ENCODE measurements around the gene ADAMTS4. TPM values are rescaled to one million over a fixed set of nuclear protein-coding genes. Genes with fewer than 3 reads are reported as not detected.

ADAMTS4 gene
- total and polyA plus RNA-seq, 9 of the 15 experiments (the other 6 are each of a cell fraction or from before 2014, with no cell fraction given) = 0.07 to 3.7 (median 0.41) TPM

DNA sequence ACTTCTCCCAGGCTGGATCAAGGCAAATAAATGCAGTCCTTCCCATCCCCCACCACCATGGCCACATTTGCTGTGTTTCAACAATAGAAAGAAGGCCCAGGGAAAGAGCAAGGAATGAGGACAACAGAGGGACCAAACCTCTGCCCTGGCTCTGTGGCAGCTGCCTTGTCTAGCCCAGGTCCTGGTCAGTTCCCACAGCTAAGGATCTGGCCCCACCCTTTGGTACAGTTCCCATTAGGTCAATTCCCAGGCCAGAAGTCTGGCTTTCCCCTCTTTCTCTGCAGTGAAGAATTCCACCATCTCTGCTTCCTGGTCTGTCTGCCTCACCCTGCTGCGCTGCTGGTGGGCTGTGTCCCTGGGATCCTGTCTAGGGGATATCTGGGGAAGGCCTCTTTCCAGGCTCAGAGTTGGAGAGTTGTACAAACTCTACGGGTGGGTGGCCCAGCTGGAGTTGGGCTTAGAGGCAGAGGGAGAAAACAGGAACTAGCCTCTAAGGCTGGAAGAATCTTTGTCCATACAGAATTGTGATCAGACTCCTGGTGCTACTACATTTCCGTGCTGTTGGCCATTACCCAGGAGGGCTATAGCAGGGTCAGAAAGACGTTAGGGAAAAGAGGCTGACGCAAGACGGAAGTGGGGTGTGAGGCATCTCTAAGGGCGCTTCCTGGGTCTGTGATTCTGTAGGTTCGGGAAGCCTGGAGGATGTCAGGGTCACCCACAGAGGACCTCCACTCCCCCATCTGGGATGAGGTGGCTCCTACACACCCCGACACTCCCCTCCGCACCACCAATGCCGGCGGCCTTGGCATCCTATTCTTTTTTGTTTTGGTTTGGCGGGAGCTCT is 2.4 kb upstream of the ADAMTS4 start:
- FAIRE-seq (peak; percentile 42), ATAC-seq (peak; percentile 13), DNase-seq (ENCODE audit: extremely low read depth in 1 of 4, low spot score in 3 of 4) (peak in 2 of 4 experiments; percentile 38 to 47)
- H3K27ac ChIP-seq (ENCODE audit: extremely low read depth, low read depth, low read length) = peak overlapping the region; percentile 99
- CTCF ChIA-PET (ENCODE audit: low intra/inter-chr PET ratio) = no interaction called here
- peaks cover 28% of the 10 kb centered on the region for H3K36me3 ChIP-seq (ENCODE audit: control insufficient read depth, insufficient read depth, low read length)
- in situ Hi-C loops (cut with MboI) = no loop called here
- H3K9me3 ChIP-seq (replicated peaks; ENCODE audit: control insufficient read depth, insufficient read depth, low read depth, low read length) = no peaks in the 10 kb centered on the region
- peak overlapping the region; percentile 71 for H3K4me3 ChIP-seq
- 52% methylated on average over 13 of the region's 13 CpGs for WGBS (ENCODE audit: insufficient coverage, low coverage, missing lambda C conversion rate)
- TSS peak; percentile 75 for BruUV-seq (replicated peaks)
- H3K9me1 ChIP-seq (ENCODE audit: control insufficient read depth, insufficient read depth, low read length) = no peaks in the 10 kb centered on the region
- peaks cover 27% of the 10 kb centered on the region for H3K79me2 ChIP-seq (ENCODE audit: control insufficient read depth, insufficient read depth, low read length)
- H4K20me1 ChIP-seq (replicated peaks; ENCODE audit: control insufficient read depth, insufficient read depth, low read length) = no peaks in the 10 kb centered on the region
- POLR2A ChIA-PET = interaction anchor here (0.6 to 1.9 kb wide), 9 partner anchors 10 to 1290 kb away, joined by 3 to 9 read pairs (median 4); partner anchors contain the start of genes B4GALT3 and TOMM40L
- intact Hi-C loops (cut with micrococcal nuclease) = loop anchor here (5.0 kb wide), 1 partner anchor 106 kb away; the partner anchor contains the start of gene MPZ
- peak overlapping the region; percentile 83 to 92; a peak in 3 of 4 replicates for H3K9ac ChIP-seq (ENCODE audit: insufficient read depth in 1 of 2, low read depth in 2 of 2, low read length in 2 of 2)
- H3K27me3 ChIP-seq (ENCODE audit: control insufficient read depth in 2 of 2, insufficient read depth in 2 of 2, low read length in 2 of 2) = no peaks in the 10 kb centered on the region
- H2AFZ ChIP-seq (ENCODE audit: low read depth, low read length) = peak overlapping the region; percentile 97
- H3K4me2 ChIP-seq (ENCODE audit: insufficient read depth, low read length) = peak overlapping the region; percentile 97
- H3K4me1 ChIP-seq (replicated peaks in 1 of 2; ENCODE audit: control insufficient read depth in 2 of 2, insufficient read depth in 2 of 2, low read length in 2 of 2) = peaks cover 57 to 68% of the 10 kb centered on the region in 2 experiments
- TF ChIP-seq, protein P1, sequence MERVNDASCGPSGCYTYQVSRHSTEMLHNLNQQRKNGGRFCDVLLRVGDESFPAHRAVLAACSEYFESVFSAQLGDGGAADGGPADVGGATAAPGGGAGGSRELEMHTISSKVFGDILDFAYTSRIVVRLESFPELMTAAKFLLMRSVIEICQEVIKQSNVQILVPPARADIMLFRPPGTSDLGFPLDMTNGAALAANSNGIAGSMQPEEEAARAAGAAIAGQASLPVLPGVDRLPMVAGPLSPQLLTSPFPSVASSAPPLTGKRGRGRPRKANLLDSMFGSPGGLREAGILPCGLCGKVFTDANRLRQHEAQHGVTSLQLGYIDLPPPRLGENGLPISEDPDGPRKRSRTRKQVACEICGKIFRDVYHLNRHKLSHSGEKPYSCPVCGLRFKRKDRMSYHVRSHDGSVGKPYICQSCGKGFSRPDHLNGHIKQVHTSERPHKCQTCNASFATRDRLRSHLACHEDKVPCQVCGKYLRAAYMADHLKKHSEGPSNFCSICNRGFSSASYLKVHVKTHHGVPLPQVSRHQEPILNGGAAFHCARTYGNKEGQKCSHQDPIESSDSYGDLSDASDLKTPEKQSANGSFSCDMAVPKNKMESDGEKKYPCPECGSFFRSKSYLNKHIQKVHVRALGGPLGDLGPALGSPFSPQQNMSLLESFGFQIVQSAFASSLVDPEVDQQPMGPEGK (CRISPR knock-in tag; IDR thresholded peaks at IDR 0.05; ENCODE audit: borderline replicate concordance) = no peak
- TF ChIP-seq ZNF644 (tag; IDR thresholded peaks at IDR 0.05; ENCODE audit: low read depth) = 0 out of 2 replicates have a peak, but pooled peaks have one; percentile 33
- no peak for TF ChIP-seq JUN (IDR thresholded peaks at IDR 0.05; ENCODE audit: borderline replicate concordance, low read depth, low read length)
- 0 out of 2 replicates have a peak, but pooled peaks have one; percentile 22 for TF ChIP-seq JUN (CRISPR knock-in tag; IDR thresholded peaks at IDR 0.05; ENCODE audit: borderline replicate concordance)
- TF ChIP-seq PYGO2 (tag; IDR thresholded peaks at IDR 0.05) = no peak
- no peak for TF ChIP-seq NFXL1 (CRISPR knock-in tag; IDR thresholded peaks at IDR 0.05)
- TF ChIP-seq CC2D1A (IDR thresholded peaks at IDR 0.05) = no peak
- TF ChIP-seq, protein P2, sequence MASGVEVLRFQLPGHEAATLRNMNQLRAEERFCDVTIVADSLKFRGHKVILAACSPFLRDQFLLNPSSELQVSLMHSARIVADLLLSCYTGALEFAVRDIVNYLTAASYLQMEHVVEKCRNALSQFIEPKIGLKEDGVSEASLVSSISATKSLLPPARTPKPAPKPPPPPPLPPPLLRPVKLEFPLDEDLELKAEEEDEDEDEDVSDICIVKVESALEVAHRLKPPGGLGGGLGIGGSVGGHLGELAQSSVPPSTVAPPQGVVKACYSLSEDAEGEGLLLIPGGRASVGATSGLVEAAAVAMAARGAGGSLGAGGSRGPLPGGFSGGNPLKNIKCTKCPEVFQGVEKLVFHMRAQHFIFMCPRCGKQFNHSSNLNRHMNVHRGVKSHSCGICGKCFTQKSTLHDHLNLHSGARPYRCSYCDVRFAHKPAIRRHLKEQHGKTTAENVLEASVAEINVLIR (CRISPR knock-in tag; IDR thresholded peaks at IDR 0.05) = no peak
- TF ChIP-seq, protein P3, sequence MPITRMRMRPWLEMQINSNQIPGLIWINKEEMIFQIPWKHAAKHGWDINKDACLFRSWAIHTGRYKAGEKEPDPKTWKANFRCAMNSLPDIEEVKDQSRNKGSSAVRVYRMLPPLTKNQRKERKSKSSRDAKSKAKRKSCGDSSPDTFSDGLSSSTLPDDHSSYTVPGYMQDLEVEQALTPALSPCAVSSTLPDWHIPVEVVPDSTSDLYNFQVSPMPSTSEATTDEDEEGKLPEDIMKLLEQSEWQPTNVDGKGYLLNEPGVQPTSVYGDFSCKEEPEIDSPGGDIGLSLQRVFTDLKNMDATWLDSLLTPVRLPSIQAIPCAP (CRISPR knock-in tag; IDR thresholded peaks at IDR 0.05; ENCODE audit: borderline replicate concordance) = no peak
- TF ChIP-seq GABPB1 (CRISPR knock-in tag; IDR thresholded peaks at IDR 0.05) = no peak
- TF ChIP-seq KLF1 (tag; IDR thresholded peaks at IDR 0.05) = no peak
- TF ChIP-seq POLR3G (IDR thresholded peaks at IDR 0.05; ENCODE audit: extremely low read depth, insufficient read length, insufficient replicate concordance) = no peak
- no peak for TF ChIP-seq ZNF165 (CRISPR knock-in tag; IDR thresholded peaks at IDR 0.05; ENCODE audit: borderline replicate concordance)
- no peak for TF ChIP-seq SMARCE1 (IDR thresholded peaks at IDR 0.05)
- no peak for TF ChIP-seq THRAP3 (IDR thresholded peaks at IDR 0.05; ENCODE audit: borderline replicate concordance)
- TF ChIP-seq XRCC4 (IDR thresholded peaks at IDR 0.05; ENCODE audit: extremely low read depth, insufficient read depth, insufficient read length) = no peak
